Liver (tissue), 4 donors: Measurements from ENCODE around the gene IFNA6. TPM values are rescaled to one million over a fixed set of nuclear protein-coding genes. Genes with fewer than 3 reads are reported as not detected.

Experiments
- polyA plus RNA-seq, 2 donors: library from polyadenylated mRNA; stranded (reverse) in 1 of 2; unstranded in 1 of 2; fragments of 200-250 nt in 1 of 2; fragments of >200 nt in 1 of 2; fragmentation: Nextera tagmentation in 1 of 2; extraction: Ambion mirVana in 1 of 2; gene quantifications; one replicate each; pipeline versions ENCODE4 v1.2.1 to v1.2.3, GENCODE V29; 2013 to 2015
- total RNA-seq, 2 donors: library from RNA; depleted of rRNA; stranded (reverse); fragments of >200 nt; gene quantifications; one replicate each; pipeline ENCODE4 v1.2.3, GENCODE V29; 2014
- donor health status: healthy.
- donor health status: healthy.
- donor health status: healthy.

The IFNA6 gene
- total and polyA plus RNA-seq, 4 donors = not detected

Other genes starting within 250 kb of the IFNA6 start
- gene IFNW1, start 209.1 kb downstream of the IFNA6 start, total RNA-seq = not detected
- not detected for gene IFNW1, start 209.1 kb downstream of the IFNA6 start, polyA plus RNA-seq
- gene IFNA21, start 184.2 kb downstream of the IFNA6 start, total RNA-seq = not detected
- not detected for gene IFNA21, start 184.2 kb downstream of the IFNA6 start, polyA plus RNA-seq
- not detected for gene IFNA4, start 163.3 kb downstream of the IFNA6 start, total RNA-seq
- gene IFNA4, start 163.3 kb downstream of the IFNA6 start, polyA plus RNA-seq = not detected
- not detected for gene IFNA7, start 148.7 kb downstream of the IFNA6 start, total RNA-seq
- not detected for gene IFNA7, start 148.7 kb downstream of the IFNA6 start, polyA plus RNA-seq
- not detected for gene IFNA10, start 143.7 kb downstream of the IFNA6 start, total RNA-seq
- gene IFNA10, start 143.7 kb downstream of the IFNA6 start, polyA plus RNA-seq = not detected
- not detected for gene IFNA16, start 133.6 kb downstream of the IFNA6 start, total RNA-seq
- not detected for gene IFNA16, start 133.6 kb downstream of the IFNA6 start, polyA plus RNA-seq
- not detected for gene IFNA17, start 122.7 kb downstream of the IFNA6 start, total RNA-seq
- not detected for gene IFNA17, start 122.7 kb downstream of the IFNA6 start, polyA plus RNA-seq
- gene IFNA14, start 110.9 kb downstream of the IFNA6 start, total RNA-seq = not detected
- gene IFNA14, start 110.9 kb downstream of the IFNA6 start, polyA plus RNA-seq = not detected
- gene IFNA5, start 45.6 kb downstream of the IFNA6 start, total RNA-seq = under 1 TPM in 1 of 2 donors, not detected in 1; 0.25 TPM
- gene IFNA5, start 45.6 kb downstream of the IFNA6 start, polyA plus RNA-seq = not detected
- 10 to 100 TPM; 14.0 to 14.5 TPM for gene KLHL9, start 15.5 kb downstream of the IFNA6 start, total RNA-seq
- gene KLHL9, start 15.5 kb downstream of the IFNA6 start, polyA plus RNA-seq = 1 to 10 TPM; 5.6 to 5.7 TPM
- gene IFNA13, start 17.2 kb upstream of the IFNA6 start, total RNA-seq = not detected
- gene IFNA13, start 17.2 kb upstream of the IFNA6 start, polyA plus RNA-seq = not detected
- gene IFNA2, start 34.5 kb upstream of the IFNA6 start, total RNA-seq = not detected
- not detected for gene IFNA2, start 34.5 kb upstream of the IFNA6 start, polyA plus RNA-seq
- not detected for gene IFNA8, start 58.2 kb upstream of the IFNA6 start, total RNA-seq
- gene IFNA8, start 58.2 kb upstream of the IFNA6 start, polyA plus RNA-seq = not detected
- not detected for gene IFNA1, start 89.6 kb upstream of the IFNA6 start, total RNA-seq
- gene IFNA1, start 89.6 kb upstream of the IFNA6 start, polyA plus RNA-seq = not detected
- not detected for gene IFNE, start 131.4 kb upstream of the IFNA6 start, total RNA-seq
- not detected for gene IFNE, start 131.4 kb upstream of the IFNA6 start, polyA plus RNA-seq